Stimulated activated CD4-positive, alpha-beta T cell treated with anti-CD3 and anti-CD28 coated beads, Interleukin-1b, Interleukin-23, amount 100 ng/mL, for 48 hours (primary cell): ENCODE measurements around the gene CRADD.

Experiments used
- DNase-seq: peaks from one replicate; pipeline ENCODE4 v3.0.0-alpha.2; 2020

CRADD gene

GRCh38 chr12:93673084-93673483, 4.1 kb upstream of the CRADD start:
- DNase-seq: no peak

- DNase-seq: no peak
Observed at GRCh38 chr12:93674386-93674785, 2.8 kb upstream of the CRADD start.

- DNase-seq: no peak
Observed at GRCh38 chr12:93676408-93677194, 574 bp upstream of the CRADD start.

- DNase-seq: no peak
Observed at GRCh38 chr12:93678779-93679178, 1.6 kb downstream of the CRADD start.

GRCh38 chr12:93679308-93679925, 2.2 kb downstream of the CRADD start:
- DNase-seq: no peak

GRCh38 chr12:93680006-93680405, 2.8 kb downstream of the CRADD start:
- no peak for DNase-seq

GRCh38 chr12:93682846-93683261, 5.7 kb downstream of the CRADD start:
- no peak for DNase-seq

- no peak for DNase-seq
Observed at GRCh38 chr12:93683410-93683809, 6.2 kb downstream of the CRADD start.

GRCh38 chr12:93684716-93685115, 7.5 kb downstream of the CRADD start:
- no peak for DNase-seq

- no peak for DNase-seq
Observed at GRCh38 chr12:93686572-93687356, 9.6 kb downstream of the CRADD start.

GRCh38 chr12:93689076-93689834, 12.1 kb downstream of the CRADD start:
- no peak for DNase-seq

GRCh38 chr12:93696462-93696861, 19.3 kb downstream of the CRADD start:
- DNase-seq: no peak

GRCh38 chr12:93698307-93699092, 21.3 kb downstream of the CRADD start:
- DNase-seq: no peak

- no peak for DNase-seq
Observed at GRCh38 chr12:93699271-93700145, 22.3 kb downstream of the CRADD start.

GRCh38 chr12:93702707-93703315, 25.6 kb downstream of the CRADD start:
- no peak for DNase-seq

- no peak for DNase-seq
Observed at GRCh38 chr12:93704122-93704521, 26.9 kb downstream of the CRADD start.

- no peak for DNase-seq
Observed at GRCh38 chr12:93704625-93705024, 27.4 kb downstream of the CRADD start.

GRCh38 chr12:93705237-93705636, 28.1 kb downstream of the CRADD start:
- DNase-seq: no peak

- no peak for DNase-seq
Observed at GRCh38 chr12:93706387-93706786, 29.2 kb downstream of the CRADD start.

GRCh38 chr12:93706824-93707223, 29.6 kb downstream of the CRADD start:
- DNase-seq: no peak

GRCh38 chr12:93707836-93708235, 30.7 kb downstream of the CRADD start:
- no peak for DNase-seq
